Astrocyte (in vitro differentiated cells and primary cell): ENCODE data around the gene SNED1. TPM values are rescaled to one million over a fixed set of nuclear protein-coding genes. Genes with fewer than 3 reads are reported as not detected.

Experiments
- DNase-seq: peaks from one replicate; pipeline ENCODE4 v3.0.0-alpha.2; 2010; ENCODE audit warnings: low read depth
- FAIRE-seq: peaks from 2 replicates; lab custom pipeline; 2011; peaks lifted over from hg19 to GRCh38; lab: Jason Lieb, UNC
- H2AFZ ChIP-seq: 2 replicates; pipeline ENCODE4 v1.6.0; 2012; ENCODE audit warnings: low read depth, low read length, inconsistent platforms
- H3K27ac ChIP-seq: 2 replicates; pipeline ENCODE4 v1.5.1; 2011; ENCODE audit warnings: low read depth, low read length, inconsistent platforms
- H3K27me3 ChIP-seq: 2 replicates; pipeline ENCODE4 v1.6.0; 2011; ENCODE audit warnings: low read length, inconsistent platforms; ENCODE audit not compliant: insufficient read depth
- H3K36me3 ChIP-seq: 2 replicates; pipeline ENCODE4 v1.5.1; 2011; ENCODE audit warnings: low read length, inconsistent platforms; ENCODE audit not compliant: insufficient read depth
- H3K4me1 ChIP-seq: 2 replicates; pipeline ENCODE4 v1.5.1; 2011; ENCODE audit warnings: low read length, inconsistent platforms; ENCODE audit not compliant: insufficient read depth
- H3K4me2 ChIP-seq: 2 replicates; pipeline ENCODE4 v1.6.0; 2012; ENCODE audit warnings: low read length, inconsistent platforms
- H3K4me3 ChIP-seq: 2 replicates; pipeline ENCODE4 v1.5.1; 2011; ENCODE audit warnings: low read depth, mild to moderate bottlenecking, low read length, inconsistent platforms; ENCODE audit not compliant: insufficient read depth
- H3K79me2 ChIP-seq: 2 replicates; pipeline ENCODE4 v1.6.0; 2012; ENCODE audit warnings: mild to moderate bottlenecking, low read length, inconsistent platforms; ENCODE audit not compliant: insufficient read depth
- H3K9ac ChIP-seq: 2 replicates; pipeline ENCODE4 v1.6.0; 2012; ENCODE audit warnings: mild to moderate bottlenecking, low read length, inconsistent platforms
- H3K9me3 ChIP-seq: 2 replicates; pipeline ENCODE4 v1.5.1; 2012; ENCODE audit warnings: low read depth, mild to moderate bottlenecking, low read length, inconsistent platforms; ENCODE audit not compliant: insufficient read depth
- H4K20me1 ChIP-seq: 2 replicates; pipeline ENCODE4 v1.6.0; 2012; ENCODE audit warnings: low read length, inconsistent platforms; ENCODE audit not compliant: insufficient read depth
- H3K27ac Mint-ChIP-seq: one replicate; pipeline ENCODE4 v1.8.0; 2021; ENCODE audit warnings: mild to moderate bottlenecking, mixed read lengths; ENCODE audit not compliant: unreplicated experiment
- H3K27me3 Mint-ChIP-seq: one replicate; pipeline ENCODE4 v1.8.0; 2021; ENCODE audit warnings: low read depth, mixed read lengths; ENCODE audit not compliant: unreplicated experiment
- H3K36me3 Mint-ChIP-seq: one replicate; pipeline ENCODE4 v1.8.0; 2021; ENCODE audit warnings: low read depth, mixed read lengths; ENCODE audit not compliant: unreplicated experiment
- H3K4me1 Mint-ChIP-seq: one replicate; pipeline ENCODE4 v1.8.0; 2021; ENCODE audit warnings: low read depth, mixed read lengths; ENCODE audit not compliant: unreplicated experiment
- H3K4me3 Mint-ChIP-seq: one replicate; pipeline ENCODE4 v1.8.0; 2021; ENCODE audit warnings: mild to moderate bottlenecking, moderate library complexity, mixed read lengths; ENCODE audit not compliant: unreplicated experiment
- H3K9me3 Mint-ChIP-seq: one replicate; pipeline ENCODE4 v1.8.0; 2021; ENCODE audit warnings: mild to moderate bottlenecking, mixed read lengths; ENCODE audit not compliant: unreplicated experiment
- EZH2 ChIP-seq: IDR thresholded peaks from 2 replicates; pipeline ENCODE4 v1.6.1; 2012; ENCODE audit warnings: mild to moderate bottlenecking, low read length, inconsistent platforms; ENCODE audit not compliant: insufficient read depth
- total RNA-seq: library from RNA; stranded (reverse); gene quantifications from 2 replicates; pipeline ENCODE4 v1.2.1, GENCODE V29; 2021
- TF ChIP-seq, protein P1 (sequence below): IDR thresholded peaks from 2 replicates; pipeline ENCODE4 v1.5.1; 2011; ENCODE audit warnings: low read depth, mild to moderate bottlenecking, inconsistent platforms, low read length, moderate library complexity; ENCODE audit not compliant: insufficient read depth

The SNED1 gene
- total RNA-seq, 1 donor from 2014 or later: 0.23 TPM

DNA sequence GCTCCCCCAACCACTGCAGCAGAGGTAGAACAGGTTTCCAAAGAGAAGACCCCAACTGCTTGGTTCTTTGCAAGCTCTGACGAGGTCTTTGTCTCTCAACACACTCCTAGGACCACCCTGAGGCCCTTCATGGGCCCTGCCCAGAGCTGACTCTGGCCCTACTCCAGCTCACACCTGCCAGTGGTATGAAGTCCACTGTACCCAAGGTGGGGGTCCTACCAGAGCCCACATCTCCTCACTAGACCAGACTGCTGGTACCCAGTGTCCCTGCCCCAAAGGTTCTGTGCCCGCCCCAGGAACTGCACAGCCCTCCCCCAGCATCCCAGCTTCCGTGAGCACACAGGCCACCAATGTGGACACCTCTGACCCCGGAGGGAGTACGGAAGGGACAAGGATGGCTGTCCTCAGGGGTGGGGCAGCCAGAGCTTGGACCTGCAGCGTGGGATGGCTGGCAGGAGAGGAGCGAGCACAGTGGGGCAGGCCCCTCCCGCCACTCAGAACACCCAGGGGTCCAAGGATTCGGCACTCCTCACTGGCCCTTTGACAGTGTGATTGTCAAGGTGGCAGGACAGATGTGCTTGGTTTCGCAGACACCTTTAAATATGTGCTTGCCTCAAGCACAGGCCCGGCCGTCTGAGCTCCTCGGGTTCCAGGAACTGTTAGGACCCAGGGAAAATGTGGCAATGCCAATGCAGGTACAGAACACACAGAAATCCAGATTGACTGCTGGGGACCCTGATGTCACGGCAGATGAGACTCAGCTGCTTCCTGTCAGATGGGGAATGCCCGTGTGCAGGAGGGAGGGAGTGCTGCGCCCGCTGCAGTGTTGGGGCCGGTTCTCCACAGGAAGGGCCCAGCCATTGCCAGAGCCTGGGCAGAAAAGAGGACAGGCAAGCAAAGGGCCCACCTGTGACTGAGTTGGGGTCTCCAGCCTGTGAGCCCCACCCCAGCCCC lies 52.5 kb downstream of the SNED1 start:
- H3K4me2 ChIP-seq: no peak overlapping the region
- no peak overlapping the region for H3K4me3 ChIP-seq
- H3K9me3 ChIP-seq: no peaks in the 10 kb centered on the region
- H2AFZ ChIP-seq: no peak overlapping the region
- TF ChIP-seq, protein P1, sequence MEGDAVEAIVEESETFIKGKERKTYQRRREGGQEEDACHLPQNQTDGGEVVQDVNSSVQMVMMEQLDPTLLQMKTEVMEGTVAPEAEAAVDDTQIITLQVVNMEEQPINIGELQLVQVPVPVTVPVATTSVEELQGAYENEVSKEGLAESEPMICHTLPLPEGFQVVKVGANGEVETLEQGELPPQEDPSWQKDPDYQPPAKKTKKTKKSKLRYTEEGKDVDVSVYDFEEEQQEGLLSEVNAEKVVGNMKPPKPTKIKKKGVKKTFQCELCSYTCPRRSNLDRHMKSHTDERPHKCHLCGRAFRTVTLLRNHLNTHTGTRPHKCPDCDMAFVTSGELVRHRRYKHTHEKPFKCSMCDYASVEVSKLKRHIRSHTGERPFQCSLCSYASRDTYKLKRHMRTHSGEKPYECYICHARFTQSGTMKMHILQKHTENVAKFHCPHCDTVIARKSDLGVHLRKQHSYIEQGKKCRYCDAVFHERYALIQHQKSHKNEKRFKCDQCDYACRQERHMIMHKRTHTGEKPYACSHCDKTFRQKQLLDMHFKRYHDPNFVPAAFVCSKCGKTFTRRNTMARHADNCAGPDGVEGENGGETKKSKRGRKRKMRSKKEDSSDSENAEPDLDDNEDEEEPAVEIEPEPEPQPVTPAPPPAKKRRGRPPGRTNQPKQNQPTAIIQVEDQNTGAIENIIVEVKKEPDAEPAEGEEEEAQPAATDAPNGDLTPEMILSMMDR: no peak
- TF ChIP-seq EZH2: no peak
- H3K27ac ChIP-seq: no peak overlapping the region
- no peaks in the 10 kb centered on the region for H3K4me1 ChIP-seq
- no peak overlapping the region for H3K9ac ChIP-seq
- no peaks in the 10 kb centered on the region for H3K36me3 Mint-ChIP-seq
- H3K4me3 Mint-ChIP-seq: no peak overlapping the region
- no peaks in the 10 kb centered on the region for H3K36me3 ChIP-seq
- FAIRE-seq (no peak), DNase-seq (no peak)
- peaks cover 49% of the 10 kb centered on the region for H3K27me3 Mint-ChIP-seq
- H3K9me3 Mint-ChIP-seq: peaks cover 7% of the 10 kb centered on the region
- H4K20me1 ChIP-seq: no peaks in the 10 kb centered on the region
- H3K79me2 ChIP-seq: no peaks in the 10 kb centered on the region
- no peaks in the 10 kb centered on the region for H3K27me3 ChIP-seq
- no peaks in the 10 kb centered on the region for H3K4me1 Mint-ChIP-seq
- no peak overlapping the region for H3K27ac Mint-ChIP-seq

DNA sequence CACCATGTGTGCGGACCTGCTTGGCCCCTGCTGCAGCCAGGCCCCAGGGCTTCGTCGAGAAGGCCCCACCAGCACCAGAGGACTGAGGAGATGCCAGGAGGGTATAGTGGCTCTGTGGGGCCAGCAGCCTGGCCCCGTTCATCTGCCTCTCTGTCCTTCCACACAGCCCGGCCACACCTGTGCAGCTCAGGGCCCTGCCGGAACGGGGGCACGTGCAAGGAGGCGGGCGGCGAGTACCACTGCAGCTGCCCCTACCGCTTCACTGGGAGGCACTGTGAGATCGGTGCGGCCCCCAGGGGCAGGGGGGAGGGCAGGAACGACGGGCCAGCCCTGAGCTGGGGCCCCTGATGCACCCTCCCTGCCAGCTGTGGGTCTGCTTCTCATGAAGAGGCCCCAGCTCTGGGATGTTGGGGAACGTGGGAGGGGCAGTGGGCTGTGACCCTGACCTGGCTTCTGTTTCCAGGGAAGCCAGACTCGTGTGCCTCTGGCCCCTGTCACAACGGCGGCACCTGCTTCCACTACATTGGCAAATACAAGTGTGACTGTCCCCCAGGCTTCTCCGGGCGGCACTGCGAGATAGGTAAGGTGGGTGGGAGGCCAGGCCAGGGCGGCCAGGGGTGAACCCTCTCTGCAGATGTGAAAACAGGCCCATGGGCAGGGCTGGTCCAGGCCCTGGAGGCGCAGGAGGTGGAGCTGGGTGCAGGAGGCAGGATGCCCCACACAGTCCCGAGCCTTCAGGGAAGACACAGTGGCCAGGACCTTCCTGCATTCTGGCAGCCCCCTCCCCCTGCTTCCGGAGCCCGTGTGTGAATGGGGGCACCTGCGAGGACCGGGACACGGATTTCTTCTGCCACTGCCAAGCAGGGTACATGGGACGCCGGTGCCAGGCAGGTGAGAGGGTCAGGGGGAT lies 53.4 kb downstream of the SNED1 start:
- DNase-seq: no peak
- Mint-ChIP-seq H3K27me3 (peaks cover 43% of the 10 kb centered on the region), H3K27ac (no peak overlapping the region), H3K4me1 (no peaks in the 10 kb centered on the region), H3K4me3 (no peak overlapping the region), H3K9me3 (peaks cover 2% of the 10 kb centered on the region), H3K36me3 (no peaks in the 10 kb centered on the region)
- H3K4me2 ChIP-seq: no peak overlapping the region
- no peak for FAIRE-seq
- H3K4me1 ChIP-seq: no peaks in the 10 kb centered on the region
- no peak for TF ChIP-seq EZH2
- TF ChIP-seq, protein P1: no peak
- no peak overlapping the region for H3K4me3 ChIP-seq
- no peaks in the 10 kb centered on the region for H3K79me2 ChIP-seq
- H3K36me3 ChIP-seq: no peaks in the 10 kb centered on the region
- H4K20me1 ChIP-seq: no peaks in the 10 kb centered on the region
- no peaks in the 10 kb centered on the region for H3K27me3 ChIP-seq
- no peak overlapping the region for H3K27ac ChIP-seq
- no peak overlapping the region for H3K9ac ChIP-seq
- no peaks in the 10 kb centered on the region for H3K9me3 ChIP-seq
- H2AFZ ChIP-seq: no peak overlapping the region
